ENCODE data around the gene RAB11FIP5. TPM values are rescaled to one million over a fixed set of nuclear protein-coding genes. Genes with fewer than 3 reads are reported as not detected.

The RAB11FIP5 gene
- total and polyA plus RNA-seq, 2 donors (not counting 3 experiments of a cell fraction or from before 2014, with no cell fraction given), result 36.6 to 47.0 TPM

DNA sequence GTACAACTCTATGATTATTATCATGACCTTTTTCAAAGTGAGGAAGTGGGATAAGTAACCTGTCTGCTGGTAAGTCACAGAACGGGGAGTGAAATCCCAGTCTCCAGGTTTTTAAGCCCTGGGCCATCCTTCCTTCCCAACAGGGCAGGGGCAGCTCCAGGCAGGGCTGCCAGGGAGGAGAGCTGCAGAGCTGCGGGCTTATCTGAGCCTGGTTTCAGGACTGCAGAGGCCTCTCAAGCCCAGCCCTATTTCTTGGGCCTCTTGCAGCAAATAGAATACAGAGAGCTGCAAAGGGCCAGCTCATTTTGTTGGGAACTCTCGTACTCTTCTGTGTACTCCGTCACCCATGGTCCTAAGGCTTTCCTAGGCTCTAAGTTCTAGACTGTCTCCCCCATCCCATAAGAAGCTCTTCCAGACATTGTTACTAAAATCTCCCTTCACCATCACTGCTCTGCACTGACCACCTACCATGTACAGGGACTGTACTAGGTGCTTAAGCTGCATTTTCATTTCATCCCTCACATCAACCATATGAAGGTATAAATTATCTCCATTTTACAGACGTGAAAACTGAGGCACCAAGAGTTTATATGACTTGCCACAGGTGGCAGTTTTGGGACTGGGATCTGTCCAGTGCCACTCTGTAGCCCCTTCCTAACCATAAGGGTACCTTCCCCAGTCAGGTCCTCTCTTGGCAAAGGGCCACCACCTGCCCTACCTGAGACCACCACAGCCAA lies 3.1 kb downstream of the RAB11FIP5 start:
- FAIRE-seq, result no peak
- no peaks in the 10 kb centered on the region for H3K9me3 ChIP-seq (replicated peaks; ENCODE audit: control insufficient read depth, insufficient read depth, low read length)
- no peak overlapping the region for H3K4me3 ChIP-seq (replicated peaks in 1 of 3; ENCODE audit: insufficient read depth in 1 of 3, low read depth in 1 of 3, low read length in 3 of 3)
- CTCF ChIA-PET, result interaction anchor here (0.8 to 6.6 kb wide), 7 partner anchors 17 to 68 kb away, joined by 3 to 69 read pairs (median 3); no protein-coding TSS in a partner anchor
- no peak for DNase-seq (ENCODE audit: low read depth, low spot score)
- no peak overlapping the region for H3K9ac ChIP-seq (replicated peaks; ENCODE audit: extremely low read depth, insufficient read depth, low read length)
- H4K20me1 ChIP-seq (replicated peaks; ENCODE audit: control insufficient read depth, extremely low read depth, insufficient read depth, low read length), result no peaks in the 10 kb centered on the region
- H3K79me2 ChIP-seq (ENCODE audit: control insufficient read depth, insufficient read depth, low read length), result peaks cover 68% of the 10 kb centered on the region
- intact Hi-C loops (cut with micrococcal nuclease), result loop anchor here (2.0 kb wide), 1 partner anchor 47 kb away; no protein-coding TSS in a partner anchor
- no TSS peak for BruUV-seq (replicated peaks)
- dilution Hi-C loops (cut with MboI; ENCODE audit: extremely low pct_ligation_motif_present, low sequenced_read_pairs), result no loop called here
- H3K4me2 ChIP-seq (ENCODE audit: insufficient read depth, low read length), result no peak overlapping the region
- H3K27ac ChIP-seq (ENCODE audit: insufficient read depth, low read depth, low read length), result no peak overlapping the region
- H2AFZ ChIP-seq (ENCODE audit: low read depth, low read length), result no peak overlapping the region
- H3K4me1 ChIP-seq (ENCODE audit: control insufficient read depth, extremely low read depth, insufficient read depth, low read length), result peaks cover 25% of the 10 kb centered on the region
- TF ChIP-seq CTCF (IDR thresholded peaks at IDR 0.05; ENCODE audit: extremely low read depth in 1 of 2, insufficient read depth in 1 of 2, low read depth in 1 of 2, low read length in 2 of 2), result no peak
- no peak for TF ChIP-seq EZH2 (IDR thresholded peaks at IDR 0.05; ENCODE audit: borderline replicate concordance, low read depth, low read length, severe bottlenecking)
- TF ChIP-seq MAX (IDR thresholded peaks at IDR 0.05; ENCODE audit: insufficient read depth, insufficient read length), result no peak
- TF ChIP-seq POLR2A (IDR thresholded peaks at IDR 0.05; ENCODE audit: low read depth, low read length), result no peak
- no peak for TF ChIP-seq FOS (IDR thresholded peaks at IDR 0.05; ENCODE audit: borderline replicate concordance, insufficient read depth, low read length)
- no peak for TF ChIP-seq GATA2 (IDR thresholded peaks at IDR 0.05; ENCODE audit: insufficient read depth, insufficient read length, low read depth, low read length)
- TF ChIP-seq JUN (IDR thresholded peaks at IDR 0.05; ENCODE audit: borderline replicate concordance, insufficient read depth, insufficient read length, low read depth), result no peak
- TF ChIP-seq POLR2AphosphoS5 (IDR thresholded peaks at IDR 0.05; ENCODE audit: insufficient read depth, low read depth, low read length), result no peak
- no peak for TF ChIP-seq MYC (IDR thresholded peaks at IDR 0.05; ENCODE audit: low read depth, low read length)
- peaks cover 0 to 4% of the 10 kb centered on the region in 2 experiments for H3K36me3 ChIP-seq (ENCODE audit: control insufficient read depth in 2 of 2, extremely low read depth in 1 of 2, insufficient read depth in 2 of 2, low read length in 2 of 2)
- POLR2A ChIA-PET, result no interaction called here
- H3K27me3 ChIP-seq (ENCODE audit: control insufficient read depth in 2 of 2, insufficient read depth in 2 of 2, low read length in 2 of 2), result no peaks in the 10 kb centered on the region
- no peaks in the 10 kb centered on the region for H3K9me1 ChIP-seq (replicated peaks; ENCODE audit: control insufficient read depth, extremely low read depth, insufficient read depth, low read length)
